Psoas muscle (tissue), 8 donors: Measurements from ENCODE around the gene MAST2. TPM values are rescaled to one million over a fixed set of nuclear protein-coding genes. Genes with fewer than 3 reads are reported as not detected.
"Not testable (repeated sequence)": the region's sequence is repeated elsewhere in the genome, so short reads cannot be mapped to it uniquely, and the experiment has no call there.

Experiments
- ATAC-seq, 4 donors: fragments of 200-7000 bp; cut with Tn5 transposase; one replicate each; pipeline ENCODE4 v1.9.1; 2020; ENCODE audit warnings: moderate library complexity in 3 of 4, mild to moderate bottlenecking in 2 of 4
- DNase-seq, 2 donors: peaks; one replicate each; pipeline ENCODE4 v3.0.0-alpha.2; 2020
- H3K27ac ChIP-seq: fragments of 200-600 bp; one replicate; pipeline ENCODE4 v1.8.0; 2022
- H3K27me3 ChIP-seq, 3 donors: fragments of 200-600 bp in 1 of 3; one replicate each; pipeline versions ENCODE4 v1.6.1 to v1.8.0; 2013 to 2022; ENCODE audit warnings: low read length in 2 of 3, mild to moderate bottlenecking in 2 of 3, moderate library complexity in 1 of 3; ENCODE audit not compliant: insufficient read depth in 3 of 3
- H3K36me3 ChIP-seq, 2 donors: fragments of 200-600 bp in 1 of 2; one replicate each; pipeline versions ENCODE4 v1.6.1 to v1.8.0; 2013 to 2022; ENCODE audit warnings: low read depth in 1 of 2, mild to moderate bottlenecking in 1 of 2, moderate library complexity in 1 of 2; ENCODE audit not compliant: insufficient read depth in 1 of 2
- H3K4me1 ChIP-seq: fragments of 200-600 bp; one replicate; pipeline ENCODE4 v1.8.0; 2022
- H3K4me3 ChIP-seq: fragments of 200-600 bp; one replicate; pipeline ENCODE4 v1.8.0; 2022; ENCODE audit warnings: mild to moderate bottlenecking
- H3K9me3 ChIP-seq: fragments of 200-600 bp; one replicate; pipeline ENCODE4 v1.8.0; 2022
- CTCF ChIP-seq: fragments of 200-600 bp; IDR thresholded peaks from one replicate; pipeline ENCODE4 v1.8.0; 2022; ENCODE audit warnings: antibody characterized with exemption
- WGBS, 3 donors: extraction: QIAGEN DNeasy Blood & Tissue Kit; methylation state at CpG; one replicate each; pipeline versions ENCODE4 v1.1.6 to v1.1.7; 2013; 5-methylcytosine and 5-hydroxymethylcytosine counted together
- intact Hi-C, 2 donors: fragments of 100-400 bp; cut with DNase I; formaldehyde crosslinking; loops; one replicate each; pipeline versions ENCODE4 v1.11.0 to v1.14.2; 2022
- polyA plus RNA-seq, 3 donors: library from polyadenylated mRNA; stranded (reverse); fragments of 200-250 nt; gene quantifications; one replicate each; pipeline ENCODE4 v1.2.3, GENCODE V29; 2013
- total RNA-seq, 4 donors: library from RNA; stranded (reverse); fragmentation: NEBNext Ultra II Directional in 2 of 4; extraction: Animal tissue kit (Norgen Biotek cat#: 25700) in 2 of 4; gene quantifications; one replicate each; pipeline versions ENCODE4 v1.2.1 to v1.2.4, GENCODE V29; 2021 to 2023
- donor health status: healthy with polysubstance abuse.
- donor health status: DM: no; HTN: no; CAD: no; lungs with moderate emphysema.
- donor health status: Bipolar disorder and iron deficiency.
- donor health status: healthy.
- donor health status: DM: yes; HTN: yes; CAD: no.
- donor health status: DM: no; HTN: no; CAD: no.
- donor health status: DM: no; HTN: no; CAD: no.
- donor health status: DM: yes; HTN: yes; CAD: no.

The MAST2 gene
- total and polyA plus RNA-seq, 7 donors, result 97.8 to 266 (median 159) TPM

- TF ChIP-seq CTCF, result no peak
- H3K27ac ChIP-seq, result no peak overlapping the region
- H3K27me3 ChIP-seq, result no peaks in the 10 kb centered on the region
- no peaks in the 10 kb centered on the region for H3K36me3 ChIP-seq
- ATAC-seq (no peak), DNase-seq (no peak)
- intact Hi-C loops, result no loop called here
- 96 to 100% (median 100%) methylated on average over 2 of the region's 2 CpGs for WGBS, 3 donors
- peaks cover 6% of the 10 kb centered on the region for H3K9me3 ChIP-seq
- peaks cover 10% of the 10 kb centered on the region for H3K4me1 ChIP-seq
- no peak overlapping the region for H3K4me3 ChIP-seq
Measured at GRCh38 chr1:45848097-45848496, 44.7 kb downstream of the MAST2 start.

GRCh38 chr1:45848714-45849113 lies 45.3 kb downstream of the MAST2 start:
- ATAC-seq (no peak), DNase-seq (no peak)
- no peak for TF ChIP-seq CTCF
- intact Hi-C loops, result no loop called here
- H3K36me3 ChIP-seq, result no peaks in the 10 kb centered on the region
- H3K4me3 ChIP-seq, result no peak overlapping the region
- no peak overlapping the region for H3K27ac ChIP-seq
- no peaks in the 10 kb centered on the region for H3K27me3 ChIP-seq
- H3K4me1 ChIP-seq, result peaks cover 4% of the 10 kb centered on the region
- WGBS, 3 donors, result 98 to 100% (median 99%) methylated on average over 2 of the region's 2 CpGs
- H3K9me3 ChIP-seq, result peaks cover 6% of the 10 kb centered on the region

GRCh38 chr1:45850017-45850416 lies 46.6 kb downstream of the MAST2 start:
- no peak overlapping the region for H3K4me3 ChIP-seq
- H3K36me3 ChIP-seq, result no peaks in the 10 kb centered on the region
- 96 to 100% (median 100%) methylated on average over 2 of the region's 2 CpGs for WGBS, 3 donors
- no peaks in the 10 kb centered on the region for H3K27me3 ChIP-seq
- TF ChIP-seq CTCF, result no peak
- DNase-seq (no peak), ATAC-seq (no peak)
- peaks cover 6% of the 10 kb centered on the region for H3K9me3 ChIP-seq
- intact Hi-C loops, result no loop called here
- H3K27ac ChIP-seq, result no peak overlapping the region
- no peaks in the 10 kb centered on the region for H3K4me1 ChIP-seq

- 98 to 100% (median 98%) methylated on average over 1 of the region's 1 CpG for WGBS, 3 donors
- Histone ChIP-seq H3K36me3 (no peaks in the 10 kb centered on the region), H3K27me3 (no peaks in the 10 kb centered on the region), H3K4me1 (peaks cover 7% of the 10 kb centered on the region), H3K4me3 (no peak overlapping the region), H3K9me3 (peaks cover 6% of the 10 kb centered on the region), H3K27ac (no peak overlapping the region)
- no peak for ATAC-seq
- no peak for TF ChIP-seq CTCF
- no peak for DNase-seq
- intact Hi-C loops, result no loop called here
Measured at GRCh38 chr1:45854724-45855123, 51.3 kb downstream of the MAST2 start.

- no peak for TF ChIP-seq CTCF
- Histone ChIP-seq H3K9me3 (no peaks in the 10 kb centered on the region), H3K27me3 (no peaks in the 10 kb centered on the region)
Measured at GRCh38 chr1:45857101-45857700, 53.8 kb downstream of the MAST2 start.

GRCh38 chr1:45857755-45858492 lies 54.5 kb downstream of the MAST2 start:
- ATAC-seq, H3K4me3 ChIP-seq, intact Hi-C loops, H3K27ac ChIP-seq, H3K27me3 ChIP-seq, H3K9me3 ChIP-seq, H3K36me3 ChIP-seq, DNase-seq: not testable (repeated sequence)
- peaks cover 20% of the 10 kb centered on the region for H3K4me1 ChIP-seq
- 95 to 99% (median 96%) methylated on average over 6 of the region's 6 CpGs for WGBS, 3 donors

More at GRCh38 chr1:45857101-45857700, 53.8 kb downstream of the MAST2 start:
- DNase-seq (no peak), ATAC-seq (no peak)
- Histone ChIP-seq H3K36me3 (no peaks in the 10 kb centered on the region), H3K27ac (no peak overlapping the region), H3K4me3 (no peak overlapping the region), H3K4me1 (peaks cover 19% of the 10 kb centered on the region)
- intact Hi-C loops, result no loop called here
